Mesenchymal stem cell (in vitro differentiated cells and primary cell): ENCODE data around the gene GPM6B. TPM values are rescaled to one million over a fixed set of nuclear protein-coding genes. Genes with fewer than 3 reads are reported as not detected.

Source experiments
- DNase-seq: peaks from one replicate; pipeline ENCODE4 v3.0.0-alpha.2; 2013
- H2AFZ ChIP-seq: one replicate; pipeline ENCODE4 v1.6.1; 2013; ENCODE audit warnings: low read depth, mild to moderate bottlenecking, control low read depth, inconsistent platforms, low read length, moderate library complexity
- H2AK5ac ChIP-seq: 2 replicates; pipeline ENCODE4 v1.6.1; 2013; ENCODE audit warnings: low read length, moderate library complexity, mild to moderate bottlenecking, inconsistent platforms; ENCODE audit not compliant: severe bottlenecking
- H2BK120ac ChIP-seq: one replicate; pipeline ENCODE4 v1.6.1; 2013; ENCODE audit warnings: low read depth, mild to moderate bottlenecking, inconsistent platforms, low read length, moderate library complexity
- H2BK12ac ChIP-seq, 2 experiments: one replicate each; pipeline ENCODE4 v1.6.1; 2013; ENCODE audit warnings: inconsistent platforms in 2 of 2, low read length in 2 of 2, mild to moderate bottlenecking in 2 of 2, moderate library complexity in 2 of 2, control low read depth in 1 of 2
- H2BK15ac ChIP-seq: one replicate; pipeline ENCODE4 v1.6.1; 2013; ENCODE audit warnings: mild to moderate bottlenecking, low read depth, inconsistent platforms; ENCODE audit not compliant: poor library complexity, severe bottlenecking
- H2BK5ac ChIP-seq: 2 replicates; pipeline ENCODE4 v1.6.1; 2013; ENCODE audit warnings: low read depth, mild to moderate bottlenecking, low read length, control low read depth, inconsistent platforms; ENCODE audit not compliant: poor library complexity, severe bottlenecking
- H3K14ac ChIP-seq, 2 experiments: one replicate each; pipeline ENCODE4 v1.6.1; 2013; ENCODE audit warnings: inconsistent platforms in 2 of 2, low read length in 2 of 2, control low read depth in 1 of 2, mild to moderate bottlenecking in 1 of 2, moderate library complexity in 1 of 2
- H3K18ac ChIP-seq, 2 experiments: one replicate each; pipeline ENCODE4 v1.6.1; 2013; ENCODE audit warnings: inconsistent platforms in 2 of 2, low read length in 2 of 2, control low read depth in 1 of 2, low read depth in 1 of 2, mild to moderate bottlenecking in 1 of 2
- H3K23ac ChIP-seq, 2 experiments: one replicate each; pipeline ENCODE4 v1.6.1; 2013; ENCODE audit warnings: inconsistent platforms in 2 of 2, low read length in 2 of 2, mild to moderate bottlenecking in 2 of 2, moderate library complexity in 2 of 2, control low read depth in 1 of 2
- H3K27ac ChIP-seq: 2 replicates; pipeline ENCODE4 v1.5.1; 2013; ENCODE audit warnings: mild to moderate bottlenecking, moderate library complexity, low read length, control low read depth, inconsistent platforms; ENCODE audit not compliant: poor library complexity, severe bottlenecking
- H3K27me3 ChIP-seq, 2 experiments: 2 replicates each; pipeline versions ENCODE4 v1.6.1 to v1.7.0; 2013; ENCODE audit warnings: low read length in 2 of 2, mild to moderate bottlenecking in 2 of 2, moderate library complexity in 2 of 2, control low read depth in 1 of 2, inconsistent platforms in 1 of 2; ENCODE audit not compliant: control insufficient read depth in 1 of 2, insufficient read depth in 1 of 2
- H3K36me3 ChIP-seq, 2 experiments: 2 replicates each; pipeline versions ENCODE4 v1.6.1 to v1.7.0; 2013; ENCODE audit warnings: low read length in 2 of 2, control low read depth in 1 of 2, inconsistent platforms in 1 of 2, low read depth in 1 of 2, mild to moderate bottlenecking in 1 of 2; ENCODE audit not compliant: insufficient read depth in 2 of 2, control insufficient read depth in 1 of 2
- H3K4ac ChIP-seq, 2 experiments: one replicate each; pipeline ENCODE4 v1.6.1; 2013; ENCODE audit warnings: inconsistent platforms in 2 of 2, low read length in 2 of 2, mild to moderate bottlenecking in 2 of 2, moderate library complexity in 2 of 2, control low read depth in 1 of 2, low read depth in 1 of 2
- H3K4me1 ChIP-seq: 2 replicates; pipeline ENCODE4 v1.6.1; 2013; ENCODE audit warnings: low read depth, low read length, control low read depth; ENCODE audit not compliant: control insufficient read depth, insufficient read depth
- H3K4me2 ChIP-seq: 2 replicates; pipeline ENCODE4 v1.6.1; 2013; ENCODE audit warnings: low read length, mild to moderate bottlenecking, inconsistent platforms; ENCODE audit not compliant: poor library complexity, severe bottlenecking
- H3K4me3 ChIP-seq, 2 experiments: 2 replicates each; pipeline versions ENCODE4 v1.5.1 to v1.7.0; 2013; ENCODE audit warnings: low read length in 2 of 2, mild to moderate bottlenecking in 2 of 2, control low read depth in 1 of 2, low read depth in 1 of 2; ENCODE audit not compliant: insufficient read depth in 1 of 2
- H3K79me1 ChIP-seq: replicated peaks from 2 replicates; pipeline ENCODE4 v1.6.1; 2013; ENCODE audit warnings: mild to moderate bottlenecking, control low read depth, low read length, inconsistent platforms; ENCODE audit not compliant: poor library complexity, severe bottlenecking
- H3K9ac ChIP-seq: 2 replicates; pipeline ENCODE4 v1.7.0; 2013; ENCODE audit warnings: mild to moderate bottlenecking, low read length, moderate library complexity
- H3K9me3 ChIP-seq: 2 replicates; pipeline ENCODE4 v1.7.0; 2013; ENCODE audit warnings: mild to moderate bottlenecking, low read length; ENCODE audit not compliant: control insufficient read depth
- H4K8ac ChIP-seq: one replicate; pipeline ENCODE4 v1.6.1; 2013; ENCODE audit warnings: inconsistent platforms, mild to moderate bottlenecking, low read length, moderate library complexity
- H4K91ac ChIP-seq: one replicate; pipeline ENCODE4 v1.6.1; 2013; ENCODE audit warnings: mild to moderate bottlenecking, low read length, inconsistent platforms
- WGBS: methylation state at CpG from one replicate; pipeline ENCODE4 v1.1.7; 2013; ENCODE audit warnings: mixed read lengths; 5-methylcytosine and 5-hydroxymethylcytosine counted together
- polyA plus RNA-seq, 2 experiments: library from polyadenylated mRNA; stranded (reverse); fragments of 200-250 nt; gene quantifications; one replicate each; pipeline ENCODE4 v1.2.3, GENCODE V29; 2013

The GPM6B gene
- 0.29 TPM for polyA plus RNA-seq (2013, experiment 1 of 2)
- polyA plus RNA-seq (2013, experiment 2 of 2): 0.37 TPM

- H2BK120ac ChIP-seq: no peak within 1 kb of the TSS
- H3K9ac ChIP-seq: no peak within 1 kb of the TSS
- H3K79me1 ChIP-seq: no peaks in the 10 kb centered on the region
- H3K4me1 ChIP-seq: no peaks in the 10 kb centered on the region
- H2AFZ ChIP-seq: no peak within 1 kb of the TSS
- no peak within 1 kb of the TSS for H3K14ac ChIP-seq
- no peak within 1 kb of the TSS for H4K91ac ChIP-seq
- no peak within 1 kb of the TSS for H4K8ac ChIP-seq
- H3K9me3 ChIP-seq: no peaks in the 10 kb centered on the region
- no peak within 1 kb of the TSS for H3K4ac ChIP-seq
- 52% methylated on average over 8 of the region's 19 CpGs for WGBS
- H3K18ac ChIP-seq: no peak within 1 kb of the TSS
- H3K4me2 ChIP-seq: no peak within 1 kb of the TSS
- H2BK12ac ChIP-seq: no peak within 1 kb of the TSS
- H3K36me3 ChIP-seq: no peaks in the 10 kb centered on the region
- H3K27me3 ChIP-seq: peaks cover 7 to 70% of the 10 kb centered on the region in 2 experiments
- H2AK5ac ChIP-seq: no peak within 1 kb of the TSS
- H3K23ac ChIP-seq: no peak within 1 kb of the TSS
- H2BK15ac ChIP-seq: no peak within 1 kb of the TSS
- H3K4me3 ChIP-seq: no peak within 1 kb of the TSS
- no peak for DNase-seq
- no peak within 1 kb of the TSS for H2BK5ac ChIP-seq
- no peak within 1 kb of the TSS for H3K27ac ChIP-seq
These were observed at the start of gene GPM6B for GRCh38 chrX:13816643-13817627. GPM6B (minus strand) TSS chrX:13817093; CDS start chrX:13816904, 189 bp downstream.

GRCh38 chrX:13864264-13864663, 47.4 kb upstream of the GPM6B start:
- 72% methylated on average over 7 of the region's 7 CpGs for WGBS
- H2BK120ac ChIP-seq: no peak overlapping the region

GRCh38 chrX:13863324-13863723, 46.4 kb upstream of the GPM6B start:
- Histone ChIP-seq H3K79me1 (no peaks in the 10 kb centered on the region), H3K4me1 (no peaks in the 10 kb centered on the region)
- WGBS: 100% methylated on average over 1 of the region's 3 CpGs

More at GRCh38 chrX:13864264-13864663, 47.4 kb upstream of the GPM6B start:
- peaks cover 0 to 35% of the 10 kb centered on the region in 2 experiments for H3K27me3 ChIP-seq
- H3K4ac ChIP-seq: no peak overlapping the region
- no peak overlapping the region for H3K4me2 ChIP-seq
- no peak overlapping the region for H3K9ac ChIP-seq
- H2AK5ac ChIP-seq: no peak overlapping the region
- H2BK12ac ChIP-seq: no peak overlapping the region
- no peak overlapping the region for H3K14ac ChIP-seq
- no peak overlapping the region for H2AFZ ChIP-seq
- no peaks in the 10 kb centered on the region for H3K79me1 ChIP-seq
- H3K27ac ChIP-seq: no peak overlapping the region
- H4K8ac ChIP-seq: no peak overlapping the region
- no peak overlapping the region for H2BK15ac ChIP-seq
- H3K23ac ChIP-seq: no peak overlapping the region
- no peak for DNase-seq
- no peak overlapping the region for H3K18ac ChIP-seq
- no peak overlapping the region for H4K91ac ChIP-seq
- no peaks in the 10 kb centered on the region for H3K9me3 ChIP-seq
- no peak overlapping the region for H2BK5ac ChIP-seq
- H3K36me3 ChIP-seq: no peaks in the 10 kb centered on the region
- H3K4me3 ChIP-seq: no peak overlapping the region
- no peaks in the 10 kb centered on the region for H3K4me1 ChIP-seq

GRCh38 chrX:13859724-13860123, 42.8 kb upstream of the GPM6B start:
- H3K14ac ChIP-seq: no peak overlapping the region
- H2BK120ac ChIP-seq: no peak overlapping the region
- no peak overlapping the region for H3K23ac ChIP-seq
- no peak overlapping the region for H2BK5ac ChIP-seq
- no peak overlapping the region for H3K18ac ChIP-seq
- no peak overlapping the region for H3K27ac ChIP-seq
- no peaks in the 10 kb centered on the region for H3K79me1 ChIP-seq
- peaks cover 0 to 50% of the 10 kb centered on the region in 2 experiments for H3K27me3 ChIP-seq
- no peak for DNase-seq
- H2AFZ ChIP-seq: no peak overlapping the region
- no CpG with 5 or more reads among the region's 1 CpG for WGBS
- H2AK5ac ChIP-seq: no peak overlapping the region
- no peaks in the 10 kb centered on the region for H3K4me1 ChIP-seq
- no peak overlapping the region for H3K4me3 ChIP-seq
- no peak overlapping the region for H2BK12ac ChIP-seq
- H2BK15ac ChIP-seq: no peak overlapping the region
- no peak overlapping the region for H3K4ac ChIP-seq
- H4K8ac ChIP-seq: no peak overlapping the region
- H4K91ac ChIP-seq: no peak overlapping the region
- H3K4me2 ChIP-seq: no peak overlapping the region
- no peaks in the 10 kb centered on the region for H3K36me3 ChIP-seq
- H3K9ac ChIP-seq: no peak overlapping the region
- H3K9me3 ChIP-seq: no peaks in the 10 kb centered on the region

More at GRCh38 chrX:13863324-13863723, 46.4 kb upstream of the GPM6B start:
- Histone ChIP-seq H3K27me3 (peaks cover 0 to 36% of the 10 kb centered on the region in 2 experiments), H2AFZ (no peak overlapping the region), H4K91ac (no peak overlapping the region), H3K4ac (no peak overlapping the region), H3K9ac (no peak overlapping the region), H2BK120ac (no peak overlapping the region), H3K27ac (no peak overlapping the region), H2BK5ac (no peak overlapping the region), H3K36me3 (no peaks in the 10 kb centered on the region), H3K4me3 (no peak overlapping the region), H2AK5ac (no peak overlapping the region), H2BK15ac (no peak overlapping the region), H3K18ac (no peak overlapping the region), H3K14ac (no peak overlapping the region), H3K23ac (no peak overlapping the region), H4K8ac (no peak overlapping the region), H2BK12ac (no peak overlapping the region), H3K9me3 (no peaks in the 10 kb centered on the region), H3K4me2 (no peak overlapping the region)
- no peak for DNase-seq
